Suppressor macrophage treated with lipopolysaccharide for 1 hour (primary cell): ENCODE measurements around the gene MSTN.
"Not testable (repeated sequence)": the region's sequence is repeated elsewhere in the genome, so short reads cannot be mapped to it uniquely, and the experiment has no call there.

Experiments
- DNase-seq, 3 donors: peaks; one replicate each; pipeline ENCODE4 v3.0.0-alpha.2; 2020 to 2022

The MSTN gene

GRCh38 chr2:190062053-190062452, 476 bp downstream of the MSTN start:
- DNase-seq = no peak

GRCh38 chr2:190060626-190061025, 1.9 kb downstream of the MSTN start:
- DNase-seq = no peak

GRCh38 chr2:190060019-190060418, 2.5 kb downstream of the MSTN start:
- no peak for DNase-seq

- DNase-seq = peak in 1 of 3 donors; percentile 7
Measured at GRCh38 chr2:190053426-190053825, 9.1 kb downstream of the MSTN start.

DNA sequence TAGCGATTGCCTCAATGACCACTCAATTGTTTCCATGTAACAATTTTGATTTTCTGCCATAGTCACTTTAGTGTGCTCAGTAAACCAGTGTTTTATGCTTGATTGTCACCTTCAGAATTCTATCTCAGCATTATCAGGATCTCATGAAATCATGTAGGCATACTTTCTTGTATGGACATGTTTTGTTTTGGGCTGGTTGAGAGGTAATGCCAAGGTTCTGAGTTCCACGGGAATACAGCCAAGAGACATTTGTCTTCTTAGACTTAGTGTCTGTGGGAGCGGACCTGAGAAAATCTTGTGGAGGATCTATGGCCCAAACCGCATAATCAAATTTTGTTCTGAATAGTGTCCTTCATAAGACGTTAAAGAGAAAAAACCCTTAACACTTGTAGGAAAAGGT, 10.2 kb downstream of the MSTN start:
- DNase-seq = no peak

DNA sequence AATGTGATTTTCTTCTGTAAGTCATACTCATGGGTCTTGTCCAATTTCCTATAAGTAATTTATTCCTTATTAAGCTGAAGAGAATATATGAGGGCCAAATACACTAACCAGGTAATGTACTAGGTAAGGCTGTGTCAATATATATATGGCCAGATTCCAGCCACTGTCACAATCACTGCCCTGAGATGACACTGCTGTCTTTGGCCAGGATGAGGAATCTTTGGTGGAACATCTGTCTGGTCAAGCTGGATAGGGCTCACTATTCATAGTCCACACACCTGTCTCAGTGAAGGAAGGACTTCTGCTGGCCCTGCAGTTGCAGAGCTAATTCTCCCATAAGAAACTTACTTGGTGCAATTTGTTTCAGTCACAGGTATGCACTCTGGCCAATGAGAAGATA, 11.3 kb downstream of the MSTN start:
- no peak for DNase-seq

GRCh38 chr2:190050001-190050400, 12.5 kb downstream of the MSTN start:
- no peak for DNase-seq

DNA sequence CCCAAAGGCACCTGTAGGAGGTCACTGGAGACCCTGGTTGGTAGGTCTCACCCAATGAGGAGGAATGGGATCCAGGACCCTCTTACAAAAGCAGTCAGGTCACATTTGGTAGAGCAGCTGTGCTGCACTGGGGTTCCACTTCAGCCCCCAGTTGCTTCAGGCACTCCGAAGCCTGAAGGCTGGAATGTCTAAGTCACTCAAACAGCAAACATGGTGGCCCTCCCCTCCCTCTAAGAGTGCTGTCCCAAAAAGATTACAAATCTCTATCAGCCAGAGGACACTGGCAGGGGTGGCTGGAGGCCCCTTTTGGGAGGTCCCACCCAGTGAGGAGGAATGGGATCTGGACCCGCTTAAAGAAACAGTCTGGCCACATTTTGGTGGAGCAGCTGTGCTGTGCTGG, 17.7 kb downstream of the MSTN start:
- no peak for DNase-seq

DNA sequence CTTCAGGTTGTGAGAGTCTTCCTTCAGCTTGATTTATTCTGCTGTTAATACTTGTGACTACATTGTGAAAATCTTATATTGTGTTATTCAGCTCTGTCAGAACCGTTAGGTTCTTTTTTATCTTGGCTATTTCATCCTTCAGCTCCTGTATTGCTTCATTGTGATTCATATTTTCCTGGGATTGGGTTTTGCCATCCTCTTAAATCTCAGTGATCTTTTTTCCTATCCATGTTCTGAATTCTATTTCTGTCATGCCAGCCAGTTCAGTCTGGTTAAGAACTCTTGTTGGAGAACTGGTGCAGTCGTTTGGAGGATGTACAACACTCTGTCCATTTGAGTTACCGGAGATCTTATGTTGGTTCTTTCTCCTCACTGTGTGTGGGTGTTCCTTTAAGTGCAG, 19.1 kb downstream of the MSTN start:
- no peak for DNase-seq

- no peak for DNase-seq
Measured at GRCh38 chr2:190036071-190036470, 26.5 kb downstream of the MSTN start.

DNA sequence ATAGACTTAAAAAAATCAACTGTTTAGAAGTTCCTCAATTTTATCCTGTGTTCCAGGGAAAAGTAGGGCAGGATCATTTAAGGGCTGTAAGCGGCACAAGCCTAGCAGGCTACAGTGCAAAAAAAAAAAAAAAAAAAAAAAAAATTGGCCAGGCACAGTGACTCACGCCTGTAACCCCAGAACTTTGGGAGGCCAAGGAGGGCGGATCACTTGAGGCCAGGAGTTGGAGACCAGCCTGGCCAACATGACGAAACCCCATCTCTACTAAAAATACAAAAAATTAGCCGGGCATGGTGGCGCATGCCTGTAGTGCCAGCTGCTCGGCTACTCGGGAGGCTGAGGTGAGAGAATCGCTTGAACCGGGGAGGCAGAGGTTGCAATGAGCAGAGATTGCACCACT, 28.1 kb downstream of the MSTN start:
- DNase-seq = not testable (repeated sequence)

DNA sequence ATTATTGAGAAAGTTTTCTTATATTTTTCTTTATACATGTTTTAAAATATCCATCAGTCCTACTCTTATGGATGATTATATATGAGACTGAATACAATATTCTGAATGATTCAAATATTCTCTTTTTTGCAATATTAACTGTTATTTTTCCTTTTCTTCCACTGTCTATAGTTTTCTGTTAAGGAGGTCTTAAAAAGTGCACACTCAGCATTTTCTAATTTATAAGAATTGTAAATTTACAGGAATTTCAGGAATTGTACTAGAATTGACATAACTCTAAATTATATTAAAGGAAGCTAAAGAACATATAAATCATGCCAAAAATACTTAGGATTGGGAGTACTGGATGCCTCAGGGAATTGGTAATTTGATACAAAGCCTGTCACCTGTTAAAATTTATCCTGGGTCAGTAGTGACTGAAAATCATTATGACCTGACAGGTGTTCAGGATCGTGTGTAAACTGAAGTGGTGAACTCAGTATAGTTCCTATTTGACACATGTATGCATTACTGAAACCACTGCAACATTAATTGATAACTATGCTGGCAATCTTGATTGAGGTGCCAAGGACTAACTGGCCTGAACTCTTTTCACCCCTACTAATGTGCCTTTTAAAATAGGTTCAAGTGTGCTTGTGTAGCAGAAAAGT, 30.4 kb downstream of the MSTN start:
- no peak for DNase-seq

DNA sequence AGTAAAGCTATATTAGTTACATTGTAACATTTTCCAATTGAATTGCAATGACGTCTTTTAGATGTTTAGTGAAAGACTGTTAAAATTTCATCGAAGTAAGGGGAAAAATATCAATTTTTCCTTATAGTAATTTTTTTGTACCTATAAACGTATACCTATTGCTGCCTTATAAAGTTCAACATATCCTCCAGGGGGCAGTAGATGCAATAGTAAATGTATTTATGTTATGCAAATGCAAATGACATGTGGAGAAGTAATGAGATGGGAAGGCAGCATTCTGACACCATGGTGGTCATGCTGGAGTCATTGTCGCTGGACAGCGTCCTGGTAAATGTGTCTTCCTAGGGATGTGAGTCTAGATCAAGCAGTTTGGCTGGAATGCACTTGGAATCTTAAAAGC, 38.7 kb downstream of the MSTN start:
- DNase-seq = peak; percentile 58 to 71 (median 68)

- no peak for DNase-seq
Measured at GRCh38 chr2:190020720-190021119, 41.8 kb downstream of the MSTN start.

GRCh38 chr2:190017837-190018236, 44.7 kb downstream of the MSTN start:
- no peak for DNase-seq

DNA sequence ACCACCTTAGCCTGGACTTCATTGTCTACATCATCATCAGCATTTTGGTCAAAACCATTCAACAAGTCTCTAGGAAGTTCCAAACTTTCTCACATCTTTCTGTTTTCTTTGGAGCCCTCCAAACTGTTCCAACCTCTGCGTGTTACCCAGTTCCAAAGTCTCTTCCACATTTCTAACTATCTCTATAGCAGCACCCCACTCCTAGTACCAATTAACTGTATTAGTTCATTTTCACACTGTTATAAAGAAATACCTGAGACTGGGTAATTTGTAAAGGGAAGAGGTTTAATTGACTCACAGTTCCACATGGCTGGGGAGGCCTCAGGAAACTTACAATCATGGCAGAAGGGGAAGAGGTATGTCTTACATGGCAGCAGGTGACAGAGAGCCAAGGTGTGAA, 46.6 kb downstream of the MSTN start:
- DNase-seq = not testable (repeated sequence)
